ENCODE measurements around the gene BRI3BP.

GRCh38 chr12:124961055-124961454, 32.4 kb upstream of the BRI3BP start:
- no peak for TF ChIP-seq POLR2A (IDR thresholded peaks at IDR 0.05)
- no peak for TF ChIP-seq CTCF (IDR thresholded peaks at IDR 0.05)

Data from lower leg skin (tissue), 3 donors.